HCT116 (cell line): ENCODE data around the gene AMBRA1. TPM values are rescaled to one million over a fixed set of nuclear protein-coding genes. Genes with fewer than 3 reads are reported as not detected.

Source experiments
- ATAC-seq: fragments of 200-7000 bp; cut with Tn5 transposase; 2 replicates; pipeline ENCODE4 v1.9.1; 2020; ENCODE audit warnings: mild to moderate bottlenecking, moderate library complexity
- BruUV-seq: library from RNA; stranded (reverse); fragments of 400-500 nt; replicated peaks from 2 replicates; lab custom pipeline; 2021; lab: Mats Ljungman, UMichigan
- CTCF ChIA-PET: fragments of 300-600 bp; sonication (Branson Sonifier 250); formaldehyde crosslinking; loops from one replicate; lab custom pipeline; 2021; ENCODE audit warnings: antibody characterized with exemption; lab: Charles Lee
- POLR2A ChIA-PET: fragments of 300-600, 350-600 bp; sonication (Branson Sonifier 250); formaldehyde crosslinking; loops from one replicate; lab custom pipeline; 2021; ENCODE audit warnings: antibody characterized with exemption; lab: Charles Lee
- RAD21 ChIA-PET, 2 experiments: fragments of 300-600 bp; sonication (Branson Sonifier 250); formaldehyde crosslinking; loops; one replicate each; lab custom pipeline; 2023; ENCODE audit warnings: low total read pairs in 2 of 2; ENCODE audit not compliant: uncharacterized antibody in 2 of 2, unreplicated experiment in 2 of 2, low non-redundant PET in 1 of 2; lab: Charles Lee
- DNase-seq: peaks from one replicate; pipeline ENCODE4 v3.0.0-alpha.2; 2010; ENCODE audit warnings: low read depth, low spot score
- H2AFZ ChIP-seq: fragments of 200-600 bp; shearing (Covaris generic), sonication (generic); 2 replicates; pipeline ENCODE4 v1.6.1; 2017; ENCODE audit warnings: low read depth, mixed run types, mixed read lengths, antibody characterized with exemption, low read length; ENCODE audit not compliant: poor library complexity, severe bottlenecking
- H3K27ac ChIP-seq: 2 replicates; pipeline ENCODE4 v1.5.1; 2012; ENCODE audit warnings: low read depth, low read length
- H3K27me3 ChIP-seq: fragments of 200-600 bp; sonication (generic); 2 replicates; pipeline ENCODE4 v1.6.1; 2016; ENCODE audit warnings: mixed run types, low read length, mixed read lengths; ENCODE audit not compliant: insufficient read depth
- H3K36me3 ChIP-seq, 2 experiments: fragments of 200-500 bp in 1 of 2; fragments of 200-600 bp in 1 of 2; sonication (Bioruptor generic) in 1 of 2; sonication (generic) in 1 of 2; 2 replicates each; pipeline versions ENCODE4 v1.5.1 to v1.6.1; 2014 to 2016; ENCODE audit warnings: low read length in 2 of 2, inconsistent platforms in 1 of 2, mixed read lengths in 1 of 2, mixed run types in 1 of 2; ENCODE audit not compliant: insufficient read depth in 2 of 2, control insufficient read depth in 1 of 2
- H3K4me1 ChIP-seq, 2 experiments: fragments of 200-600 bp in 1 of 2; sonication (generic) in 1 of 2; 2 replicates each; pipeline versions ENCODE4 v1.5.1 to v1.6.1; 2012 to 2017; ENCODE audit warnings: low read length in 2 of 2, inconsistent platforms in 1 of 2, mild to moderate bottlenecking in 1 of 2, mixed read lengths in 1 of 2, mixed run types in 1 of 2, moderate library complexity in 1 of 2; ENCODE audit not compliant: insufficient read depth in 2 of 2, control insufficient read depth in 1 of 2
- H3K4me2 ChIP-seq: fragments of 200-600 bp; sonication (generic); 2 replicates; pipeline ENCODE4 v1.6.1; 2017; ENCODE audit warnings: mixed run types, low read length, mixed read lengths
- H3K4me3 ChIP-seq, 2 experiments: fragments of 200-600 bp in 1 of 2; sonication (generic) in 1 of 2; replicated peaks in 1 of 2; 2 replicates each; pipeline ENCODE4 v1.5.1; 2011 to 2016; ENCODE audit warnings: low read length in 2 of 2, control low read depth in 1 of 2, low read depth in 1 of 2, mild to moderate bottlenecking in 1 of 2, mixed read lengths in 1 of 2, mixed run types in 1 of 2
- H3K79me2 ChIP-seq: fragments of 200-600 bp; sonication (generic); 2 replicates; pipeline ENCODE4 v1.6.1; 2017; ENCODE audit warnings: mild to moderate bottlenecking, mixed run types, low read length, moderate library complexity, mixed read lengths; ENCODE audit not compliant: insufficient read depth
- H3K9ac ChIP-seq: fragments of 200-600 bp; sonication (generic); 2 replicates; pipeline ENCODE4 v1.6.1; 2016; ENCODE audit warnings: low read length, mixed read lengths
- H3K9me2 ChIP-seq: fragments of 200-600 bp; sonication (generic), shearing (Covaris generic); 2 replicates; pipeline ENCODE4 v1.6.1; 2017; ENCODE audit warnings: mixed run types, mild to moderate bottlenecking, moderate library complexity; ENCODE audit not compliant: insufficient read depth
- H3K9me3 ChIP-seq, 2 experiments: fragments of 200-500 bp in 1 of 2; fragments of 200-600 bp in 1 of 2; sonication (Bioruptor generic) in 1 of 2; sonication (generic) in 1 of 2; 2 replicates each; pipeline ENCODE4 v1.6.1; 2014 to 2017; ENCODE audit warnings: low read length in 2 of 2, mixed read lengths in 2 of 2, inconsistent platforms in 1 of 2, low read depth in 1 of 2, mild to moderate bottlenecking in 1 of 2, mixed run types in 1 of 2, moderate library complexity in 1 of 2; ENCODE audit not compliant: control insufficient read depth in 1 of 2, insufficient read depth in 1 of 2
- H4K20me1 ChIP-seq: fragments of 200-600 bp; sonication (generic), shearing (Covaris generic); 2 replicates; pipeline ENCODE4 v1.6.1; 2017; ENCODE audit warnings: mixed run types, mild to moderate bottlenecking, moderate library complexity; ENCODE audit not compliant: insufficient read depth
- CBX3 ChIP-seq: IDR thresholded peaks from 2 replicates; pipeline ENCODE4 v1.6.1; 2012; ENCODE audit warnings: low read depth
- CEBPB ChIP-seq: IDR thresholded peaks from 2 replicates; pipeline ENCODE4 v1.6.1; 2012; ENCODE audit warnings: low read depth
- EGR1 ChIP-seq: IDR thresholded peaks from 2 replicates; pipeline ENCODE4 v1.6.1; 2012; ENCODE audit warnings: low read depth
- ELF1 ChIP-seq: IDR thresholded peaks from 2 replicates; pipeline ENCODE4 v1.6.1; 2012; ENCODE audit warnings: low read depth, borderline replicate concordance
- EZH2 ChIP-seq: fragments of 200-600 bp; sonication (generic); IDR thresholded peaks from 2 replicates; pipeline ENCODE4 v1.6.1; 2017; ENCODE audit warnings: antibody characterized with exemption, mixed run types
- FOSL1 ChIP-seq: IDR thresholded peaks from 2 replicates; pipeline ENCODE4 v1.6.1; 2012; ENCODE audit warnings: low read depth
- SIN3A ChIP-seq: IDR thresholded peaks from 2 replicates; pipeline ENCODE4 v1.6.1; 2012; ENCODE audit warnings: low read depth
- SP1 ChIP-seq: IDR thresholded peaks from 2 replicates; pipeline ENCODE4 v1.6.1; 2012; ENCODE audit warnings: low read depth
- ZFX ChIP-seq: fragments of 450-650 bp; IDR thresholded peaks from 2 replicates; pipeline ENCODE4 v1.6.1; 2017
- ZNF274 ChIP-seq: fragments of 200-500 bp; sonication (Bioruptor generic); IDR thresholded peaks from 2 replicates; pipeline ENCODE4 v1.6.1; 2014; ENCODE audit warnings: mild to moderate bottlenecking, low read depth, low read length, inconsistent platforms
- intact Hi-C: fragments of 100-400 bp; cut with micrococcal nuclease; formaldehyde crosslinking; loops from 2 replicates; pipeline ENCODE4 v1.10.0; 2022
- total RNA-seq: library from RNA; stranded (reverse); gene quantifications from one replicate; pipeline ENCODE4 v1.2.1, GENCODE V29; 2021; ENCODE audit not compliant: unreplicated experiment
- TF ChIP-seq, protein P1 (sequence below), 3 experiments: fragments of 200-600 bp in 1 of 3; sonication (generic) in 1 of 3; IDR thresholded peaks in 2 of 3; conservative IDR thresholded peaks in 1 of 3; 2 replicates each; pipeline ENCODE4 v1.5.1; 2012 to 2017; ENCODE audit warnings: low read depth in 2 of 3, low read length in 2 of 3, antibody characterized with exemption in 1 of 3, borderline replicate concordance in 1 of 3, control low read depth in 1 of 3, mild to moderate bottlenecking in 1 of 3, mixed read lengths in 1 of 3, mixed run types in 1 of 3, moderate library complexity in 1 of 3; ENCODE audit not compliant: insufficient read depth in 1 of 3
- TF ChIP-seq, protein P2 (sequence below): IDR thresholded peaks from 2 replicates; pipeline ENCODE4 v1.6.1; 2012
- TF ChIP-seq, protein P3 (sequence below): IDR thresholded peaks from 2 replicates; pipeline ENCODE4 v1.6.1; 2011; ENCODE audit warnings: mild to moderate bottlenecking, low read length, moderate library complexity; ENCODE audit not compliant: insufficient replicate concordance; ENCODE audit errors: extremely low read depth

The AMBRA1 gene
- total RNA-seq, 1 experiment from 2014 or later = 22.7 TPM

DNA sequence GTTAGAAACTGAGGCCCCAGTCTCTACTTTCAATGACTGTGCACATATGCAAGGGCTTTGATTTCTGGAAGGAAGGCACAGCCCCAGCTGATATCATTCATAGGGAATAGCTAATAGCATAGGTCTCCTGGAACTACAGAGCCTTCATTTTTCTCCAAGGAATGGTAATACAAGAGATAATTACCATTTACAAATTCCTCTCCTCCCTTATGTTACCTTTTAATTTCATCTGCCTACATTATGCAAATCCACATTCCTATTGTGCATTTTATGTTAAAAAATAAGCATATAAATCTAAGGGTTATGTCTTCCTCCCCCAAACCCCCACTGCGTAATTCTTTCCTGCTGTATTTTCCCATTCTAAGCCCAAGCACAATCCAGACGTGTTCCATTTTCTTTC is 94.9 kb downstream of the AMBRA1 start:
- H3K4me3 ChIP-seq = no peak overlapping the region
- TF ChIP-seq, protein P1, sequence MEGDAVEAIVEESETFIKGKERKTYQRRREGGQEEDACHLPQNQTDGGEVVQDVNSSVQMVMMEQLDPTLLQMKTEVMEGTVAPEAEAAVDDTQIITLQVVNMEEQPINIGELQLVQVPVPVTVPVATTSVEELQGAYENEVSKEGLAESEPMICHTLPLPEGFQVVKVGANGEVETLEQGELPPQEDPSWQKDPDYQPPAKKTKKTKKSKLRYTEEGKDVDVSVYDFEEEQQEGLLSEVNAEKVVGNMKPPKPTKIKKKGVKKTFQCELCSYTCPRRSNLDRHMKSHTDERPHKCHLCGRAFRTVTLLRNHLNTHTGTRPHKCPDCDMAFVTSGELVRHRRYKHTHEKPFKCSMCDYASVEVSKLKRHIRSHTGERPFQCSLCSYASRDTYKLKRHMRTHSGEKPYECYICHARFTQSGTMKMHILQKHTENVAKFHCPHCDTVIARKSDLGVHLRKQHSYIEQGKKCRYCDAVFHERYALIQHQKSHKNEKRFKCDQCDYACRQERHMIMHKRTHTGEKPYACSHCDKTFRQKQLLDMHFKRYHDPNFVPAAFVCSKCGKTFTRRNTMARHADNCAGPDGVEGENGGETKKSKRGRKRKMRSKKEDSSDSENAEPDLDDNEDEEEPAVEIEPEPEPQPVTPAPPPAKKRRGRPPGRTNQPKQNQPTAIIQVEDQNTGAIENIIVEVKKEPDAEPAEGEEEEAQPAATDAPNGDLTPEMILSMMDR (IDR thresholded peaks at IDR 0.05 in 2 of 3, conservative IDR thresholded peaks at IDR 0.05 in 1 of 3; ENCODE audit: borderline replicate concordance in 1 of 3, insufficient read depth in 1 of 3, low read depth in 2 of 3, low read length in 2 of 3) = no peak
- TF ChIP-seq CBX3 (no peak), SP1 (no peak), ELF1 (no peak), ZFX (no peak)
- TF ChIP-seq, protein P2, sequence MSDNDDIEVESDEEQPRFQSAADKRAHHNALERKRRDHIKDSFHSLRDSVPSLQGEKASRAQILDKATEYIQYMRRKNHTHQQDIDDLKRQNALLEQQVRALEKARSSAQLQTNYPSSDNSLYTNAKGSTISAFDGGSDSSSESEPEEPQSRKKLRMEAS = no peak
- H3K27ac ChIP-seq = no peak overlapping the region
- DNase-seq (no peak), ATAC-seq (no peak)
- no peak overlapping the region for H3K9ac ChIP-seq
- H2AFZ ChIP-seq = no peak overlapping the region
- RAD21 ChIA-PET = no interaction called here
- intact Hi-C loops = no loop called here
- H3K4me2 ChIP-seq = no peak overlapping the region
- H3K36me3 ChIP-seq = no peaks in the 10 kb centered on the region; a peak in 1 of 4 replicates
- no peaks in the 10 kb centered on the region for H3K9me2 ChIP-seq
- CTCF ChIA-PET = interaction anchor here (1.2 to 3.5 kb wide), 2 partner anchors 9 to 19 kb away, joined by 3 to 18 read pairs; no protein-coding TSS in a partner anchor
- H3K9me3 ChIP-seq = no peaks in the 10 kb centered on the region
- H3K27me3 ChIP-seq = no peaks in the 10 kb centered on the region
- BruUV-seq = no TSS peak
- H3K79me2 ChIP-seq = no peaks in the 10 kb centered on the region
- no peaks in the 10 kb centered on the region for H4K20me1 ChIP-seq
- H3K4me1 ChIP-seq = peaks cover 2 to 14% of the 10 kb centered on the region in 2 experiments; a peak in 3 of 4 replicates
- POLR2A ChIA-PET = no interaction called here

DNA sequence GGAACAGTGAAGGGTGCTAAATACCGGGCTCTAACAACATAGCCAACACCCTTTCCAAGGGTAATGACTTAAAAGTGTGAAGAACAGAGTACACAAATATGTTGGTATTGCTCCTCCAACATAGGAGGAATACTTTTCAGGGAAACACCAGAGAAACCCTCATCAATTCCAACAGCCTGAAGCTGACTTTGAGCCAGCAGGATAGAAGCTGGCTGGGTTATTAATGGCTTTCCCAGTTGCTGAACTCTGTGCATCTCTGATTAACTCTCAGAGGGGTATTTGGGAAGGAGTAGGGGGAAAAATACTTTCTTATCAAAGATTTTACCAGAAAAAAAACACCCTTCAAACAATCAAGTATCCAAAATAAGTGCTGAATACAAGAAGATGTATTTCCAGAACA is 95.6 kb downstream of the AMBRA1 start:
- BruUV-seq = no TSS peak
- Histone ChIP-seq H3K9ac (no peak overlapping the region), H3K4me2 (no peak overlapping the region), H3K9me3 (no peaks in the 10 kb centered on the region), H3K4me1 (peaks cover 2 to 11% of the 10 kb centered on the region in 2 experiments; a peak in 3 of 4 replicates), H3K9me2 (no peaks in the 10 kb centered on the region), H2AFZ (no peak overlapping the region), H3K27ac (no peak overlapping the region), H3K36me3 (no peaks in the 10 kb centered on the region; a peak in 2 of 4 replicates), H3K27me3 (no peaks in the 10 kb centered on the region), H4K20me1 (no peaks in the 10 kb centered on the region), H3K4me3 (no peak overlapping the region), H3K79me2 (no peaks in the 10 kb centered on the region)
- no peak for ATAC-seq
- intact Hi-C loops = no loop called here
- ChIA-PET RAD21 (no interaction called here), CTCF (interaction anchor here (1.2 to 3.5 kb wide), 2 partner anchors 8 to 18 kb away, joined by 3 to 18 read pairs; no protein-coding TSS in a partner anchor), POLR2A (no interaction called here)
- DNase-seq = no peak
- TF ChIP-seq FOSL1 (no peak), ELF1 (no peak), EGR1 (no peak), SP1 (no peak), ZFX (no peak), SIN3A (no peak), EZH2 (no peak), CEBPB (no peak), ZNF274 (no peak)
- TF ChIP-seq, protein P2 = no peak
- TF ChIP-seq, protein P3, sequence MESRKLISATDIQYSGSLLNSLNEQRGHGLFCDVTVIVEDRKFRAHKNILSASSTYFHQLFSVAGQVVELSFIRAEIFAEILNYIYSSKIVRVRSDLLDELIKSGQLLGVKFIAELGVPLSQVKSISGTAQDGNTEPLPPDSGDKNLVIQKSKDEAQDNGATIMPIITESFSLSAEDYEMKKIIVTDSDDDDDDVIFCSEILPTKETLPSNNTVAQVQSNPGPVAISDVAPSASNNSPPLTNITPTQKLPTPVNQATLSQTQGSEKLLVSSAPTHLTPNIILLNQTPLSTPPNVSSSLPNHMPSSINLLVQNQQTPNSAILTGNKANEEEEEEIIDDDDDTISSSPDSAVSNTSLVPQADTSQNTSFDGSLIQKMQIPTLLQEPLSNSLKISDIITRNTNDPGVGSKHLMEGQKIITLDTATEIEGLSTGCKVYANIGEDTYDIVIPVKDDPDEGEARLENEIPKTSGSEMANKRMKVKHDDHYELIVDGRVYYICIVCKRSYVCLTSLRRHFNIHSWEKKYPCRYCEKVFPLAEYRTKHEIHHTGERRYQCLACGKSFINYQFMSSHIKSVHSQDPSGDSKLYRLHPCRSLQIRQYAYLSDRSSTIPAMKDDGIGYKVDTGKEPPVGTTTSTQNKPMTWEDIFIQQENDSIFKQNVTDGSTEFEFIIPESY = no peak
